Esophagus muscularis mucosa (tissue), 4 donors: Measurements from ENCODE around the gene MS4A18.

ENCODE experiments used
- EP300 ChIP-seq: sonication (generic); formaldehyde crosslinking; IDR thresholded peaks from one replicate; pipeline ENCODE4 v1.6.1; 2017; ENCODE audit warnings: antibody characterized with exemption
- POLR2A ChIP-seq: fragments of 450-650 bp; IDR thresholded peaks from one replicate; pipeline ENCODE4 v1.6.1; 2017; ENCODE audit warnings: antibody characterized with exemption, moderate library complexity, mild to moderate bottlenecking, low read depth
- POLR2AphosphoS5 ChIP-seq, 2 donors: sonication (generic); formaldehyde crosslinking; IDR thresholded peaks; one replicate each; pipeline ENCODE4 v1.6.1; 2017; ENCODE audit warnings: antibody characterized with exemption in 2 of 2
- TF ChIP-seq, protein P1 (sequence below), 3 experiments: fragments of 200-600 bp in 2 of 3; fragments of 450-650 bp in 1 of 3; sonication (generic) in 2 of 3; IDR thresholded peaks; one replicate each; pipeline ENCODE4 v1.5.1; 2017 to 2019; ENCODE audit warnings: antibody characterized with exemption in 3 of 3, mild to moderate bottlenecking in 2 of 3, moderate library complexity in 1 of 3

DNA sequence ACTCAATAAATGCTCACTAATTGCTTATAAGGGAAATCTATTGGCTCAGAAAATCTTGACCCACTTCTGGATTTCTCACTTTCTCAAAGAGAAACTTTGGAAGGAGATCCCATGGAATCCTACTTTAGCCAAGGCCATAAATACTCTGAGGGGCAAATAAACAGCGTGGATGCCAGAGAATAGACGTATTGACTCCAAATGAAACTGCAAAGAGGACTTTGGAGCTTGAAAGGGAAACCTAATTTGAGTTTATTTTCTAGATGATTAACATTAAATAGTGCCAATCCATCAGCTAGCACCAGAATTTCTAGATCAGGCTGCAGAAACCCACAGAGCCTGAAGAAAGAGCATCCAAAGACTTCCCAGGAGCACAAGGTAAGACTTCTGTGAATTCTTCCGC lies at the start of gene MS4A18:
- TF ChIP-seq, protein P1, sequence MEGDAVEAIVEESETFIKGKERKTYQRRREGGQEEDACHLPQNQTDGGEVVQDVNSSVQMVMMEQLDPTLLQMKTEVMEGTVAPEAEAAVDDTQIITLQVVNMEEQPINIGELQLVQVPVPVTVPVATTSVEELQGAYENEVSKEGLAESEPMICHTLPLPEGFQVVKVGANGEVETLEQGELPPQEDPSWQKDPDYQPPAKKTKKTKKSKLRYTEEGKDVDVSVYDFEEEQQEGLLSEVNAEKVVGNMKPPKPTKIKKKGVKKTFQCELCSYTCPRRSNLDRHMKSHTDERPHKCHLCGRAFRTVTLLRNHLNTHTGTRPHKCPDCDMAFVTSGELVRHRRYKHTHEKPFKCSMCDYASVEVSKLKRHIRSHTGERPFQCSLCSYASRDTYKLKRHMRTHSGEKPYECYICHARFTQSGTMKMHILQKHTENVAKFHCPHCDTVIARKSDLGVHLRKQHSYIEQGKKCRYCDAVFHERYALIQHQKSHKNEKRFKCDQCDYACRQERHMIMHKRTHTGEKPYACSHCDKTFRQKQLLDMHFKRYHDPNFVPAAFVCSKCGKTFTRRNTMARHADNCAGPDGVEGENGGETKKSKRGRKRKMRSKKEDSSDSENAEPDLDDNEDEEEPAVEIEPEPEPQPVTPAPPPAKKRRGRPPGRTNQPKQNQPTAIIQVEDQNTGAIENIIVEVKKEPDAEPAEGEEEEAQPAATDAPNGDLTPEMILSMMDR (IDR thresholded peaks at IDR 0.05) = no peak
- TF ChIP-seq POLR2A (no peak), POLR2AphosphoS5 (IDR thresholded peaks at IDR 0.05) (no peak), EP300 (no peak)
